A549 treated with ZK216348 at 1 μM for 4 hours (cell line): ENCODE results near the gene TIAL1. TPM values are rescaled to one million over a fixed set of nuclear protein-coding genes. Genes with fewer than 3 reads are reported as not detected.

Experiments
- total RNA-seq: library from RNA; stranded (reverse); fragments of 200-300 nt; extraction: Qiagen RNA extraction; gene quantifications from 5 replicates; pipeline ENCODE4 v1.2.3, GENCODE V29; 2022; ENCODE audit warnings: low read depth

TIAL1 gene
- total RNA-seq, result 87.9 to 124 TPM (median 89.1 TPM) in 5 replicates

GRCh38 chr10:119596537-119597404 is at the start of gene TIAL1:
TIAL1 (minus strand) TSS chr10:119596964; CDS start chr10:119596465, 499 bp downstream.

GRCh38 chr10:119542357-119542987 is 54.3 kb downstream of the TIAL1 start, which contains the start of gene RGS10:
RGS10 (minus strand) TSS chr10:119542719; CDS start chr10:119542638, 81 bp downstream.

Other genes with a start within 250 kb of the TIAL1 start
- gene RGS10, start 54.2 kb downstream of the TIAL1 start, total RNA-seq, result 47.6 to 59.2 TPM (median 52.0 TPM) in 5 replicates
- gene BAG3, start 54.4 kb upstream of the TIAL1 start, total RNA-seq, result 153 to 221 TPM (median 220 TPM) in 5 replicates
- gene INPP5F, start 129.1 kb upstream of the TIAL1 start, total RNA-seq, result 7.0 to 11.2 TPM (median 9.6 TPM) in 5 replicates